Central memory CD4-positive, alpha-beta T cell (primary cell): Measurements from ENCODE around the gene PDLIM3.
"Not testable (repeated sequence)": the region's sequence is repeated elsewhere in the genome, so short reads cannot be mapped to it uniquely, and the experiment has no call there.

Experiments used
- DNase-seq: peaks from one replicate; pipeline ENCODE4 v3.0.0; 2022

PDLIM3 gene

GRCh38 chr4:185518069-185518468, 17.2 kb downstream of the PDLIM3 start:
- no peak for DNase-seq

GRCh38 chr4:185515248-185515647, 20.1 kb downstream of the PDLIM3 start:
- no peak for DNase-seq

GRCh38 chr4:185514182-185514697, 21.1 kb downstream of the PDLIM3 start:
- no peak for DNase-seq

- peak; percentile 33 for DNase-seq
Measured at GRCh38 chr4:185513489-185514181, 21.7 kb downstream of the PDLIM3 start.

- DNase-seq, result no peak
Measured at GRCh38 chr4:185512516-185512915, 22.8 kb downstream of the PDLIM3 start.

- DNase-seq, result not testable (repeated sequence)
Measured at GRCh38 chr4:185511243-185511642, 24.1 kb downstream of the PDLIM3 start.

GRCh38 chr4:185510806-185511205, 24.5 kb downstream of the PDLIM3 start:
- no peak for DNase-seq

GRCh38 chr4:185508181-185508580, 27.1 kb downstream of the PDLIM3 start:
- no peak for DNase-seq

GRCh38 chr4:185506422-185506821, 28.9 kb downstream of the PDLIM3 start:
- no peak for DNase-seq

- no peak for DNase-seq
Measured at GRCh38 chr4:185504098-185505047, 30.9 kb downstream of the PDLIM3 start.

GRCh38 chr4:185502386-185502785, 32.9 kb downstream of the PDLIM3 start:
- no peak for DNase-seq

- no peak for DNase-seq
Measured at GRCh38 chr4:185500576-185500975, 34.7 kb downstream of the PDLIM3 start.

- DNase-seq, result no peak
Measured at GRCh38 chr4:185500035-185500434, 35.3 kb downstream of the PDLIM3 start.

- no peak for DNase-seq
Measured at GRCh38 chr4:185488650-185489049, 46.7 kb downstream of the PDLIM3 start.

GRCh38 chr4:185481401-185481800, 53.9 kb downstream of the PDLIM3 start:
- DNase-seq, result no peak

- DNase-seq, result no peak
Measured at GRCh38 chr4:185480016-185480732, 55.1 kb downstream of the PDLIM3 start.

GRCh38 chr4:185479507-185479971, 55.8 kb downstream of the PDLIM3 start:
- no peak for DNase-seq

- DNase-seq, result no peak
Measured at GRCh38 chr4:185473247-185473646, 62.1 kb downstream of the PDLIM3 start.

- no peak for DNase-seq
Measured at GRCh38 chr4:185472103-185472542, 63.2 kb downstream of the PDLIM3 start.

GRCh38 chr4:185471235-185472102, 63.8 kb downstream of the PDLIM3 start, which contains the start of gene CCDC110:
CCDC110 (minus strand) TSS chr4:185471733; CDS start chr4:185471683, 50 bp downstream.
- DNase-seq, result peak; percentile 83

- peak; percentile 59 for DNase-seq
Measured at GRCh38 chr4:185470501-185471195, 64.7 kb downstream of the PDLIM3 start.
